Stomach (tissue), 9 donors: ENCODE data around the gene KDM2A. TPM values are rescaled to one million over a fixed set of nuclear protein-coding genes. Genes with fewer than 3 reads are reported as not detected.

Source experiments
- DNase-seq, 2 donors: peaks; one replicate each; pipeline versions ENCODE4 v3.0.0 to v3.0.0-alpha.2; 2013 to 2019
- H3K27ac ChIP-seq, 5 donors: fragments of 200-600 bp in 4 of 5; sonication (generic) in 4 of 5; one replicate each; pipeline ENCODE4 v1.5.1; 2013 to 2019; ENCODE audit warnings: mild to moderate bottlenecking in 1 of 5, moderate library complexity in 1 of 5
- H3K27me3 ChIP-seq, 3 donors: fragments of 200-600 bp; sonication (generic); one replicate each; pipeline ENCODE4 v1.5.1; 2017 to 2019; ENCODE audit warnings: mixed run types in 1 of 3
- H3K36me3 ChIP-seq, 4 donors: fragments of 200-600 bp; sonication (generic); 1 replicate in 3 of 4; 2 replicates in 1 of 4; pipeline ENCODE4 v1.5.1; 2016 to 2019
- H3K4me1 ChIP-seq, 4 donors: fragments of 200-600 bp; sonication (generic); one replicate each; pipeline ENCODE4 v1.5.1; 2016 to 2019
- H3K4me3 ChIP-seq, 4 donors: fragments of 200-600 bp; sonication (generic) in 3 of 4; one replicate each; pipeline ENCODE4 v1.5.1; 2016 to 2019; ENCODE audit warnings: mild to moderate bottlenecking in 1 of 4
- H3K9me3 ChIP-seq, 4 donors: fragments of 200-600 bp; sonication (generic); one replicate each; pipeline ENCODE4 v1.5.1; 2016 to 2019
- CTCF ChIP-seq, 7 experiments: fragments of 450-650 bp in 4 of 7; fragments of 200-600 bp in 3 of 7; sonication (generic) in 3 of 7; IDR thresholded peaks; one replicate each; pipeline ENCODE4 v1.5.1; 2016 to 2019; ENCODE audit warnings: antibody characterized with exemption in 7 of 7, control low read depth in 2 of 7, mild to moderate bottlenecking in 1 of 7
- EP300 ChIP-seq: sonication (generic); formaldehyde crosslinking; IDR thresholded peaks from one replicate; pipeline ENCODE4 v1.6.1; 2017; ENCODE audit warnings: antibody characterized with exemption
- POLR2A ChIP-seq, 4 donors: fragments of 450-650 bp; IDR thresholded peaks; one replicate each; pipeline ENCODE4 v1.6.1; 2016; ENCODE audit warnings: antibody characterized with exemption in 4 of 4, control low read depth in 2 of 4, mild to moderate bottlenecking in 1 of 4, moderate library complexity in 1 of 4
- POLR2AphosphoS5 ChIP-seq, 3 donors: sonication (generic); formaldehyde crosslinking; IDR thresholded peaks; one replicate each; pipeline ENCODE4 v1.6.1; 2016; ENCODE audit warnings: antibody characterized with exemption in 3 of 3
- WGBS, 5 donors: extraction: QIAGEN DNeasy Blood & Tissue Kit in 3 of 5; methylation state at CpG; one replicate each; pipeline versions ENCODE4 v1.1.5 to v1.1.7; 2013 to 2018; 5-methylcytosine and 5-hydroxymethylcytosine counted together
- intact Hi-C: fragments of 100-400 bp; cut with DNase I; formaldehyde crosslinking; loops from one replicate; pipeline ENCODE4 v1.15.1; 2023; ENCODE audit warnings: low total_unique reads
- polyA plus RNA-seq, 3 donors: library from polyadenylated mRNA; stranded (reverse); fragments of 200-250 nt; gene quantifications; one replicate each; pipeline ENCODE4 v1.2.3, GENCODE V29; 2013
- total RNA-seq, 5 donors: library from RNA; depleted of rRNA; stranded (reverse); fragments of >200 nt; gene quantifications; one replicate each; pipeline versions ENCODE4 v1.1.0 to v1.2.3, GENCODE V29; 2014 to 2016
- donor health status: healthy with polysubstance abuse.
- donor health status: Bipolar disorder and iron deficiency.
- donor health status: healthy.

The KDM2A gene
- total and polyA plus RNA-seq, 8 donors, result 15.4 to 125 (median 70.3) TPM

GRCh38 chr11:67280341-67280787 lies 161.3 kb downstream of the KDM2A start:
- peaks cover 66 to 80% (median 71%) of the 10 kb centered on the region in 4 donors for H3K36me3 ChIP-seq
- H3K4me3 ChIP-seq, result no peak overlapping the region
- H3K4me1 ChIP-seq, result peaks cover 38 to 88% (median 54%) of the 10 kb centered on the region in 4 donors
- peak overlapping the region in 4 of 5 donors; percentile 25 to 95 (median 91) for H3K27ac ChIP-seq
- H3K27me3 ChIP-seq, result no peaks in the 10 kb centered on the region
- TF ChIP-seq CTCF (IDR thresholded peaks at IDR 0.05) (no peak), EP300 (no peak), POLR2A (IDR thresholded peaks at IDR 0.05) (no peak), POLR2AphosphoS5 (IDR thresholded peaks at IDR 0.05) (no peak)
- intact Hi-C loops, result no loop called here
- DNase-seq, result no peak
- WGBS, 5 donors, result 74 to 86% (median 82%) methylated on average over 13 of the region's 13 CpGs
- H3K9me3 ChIP-seq, result no peaks in the 10 kb centered on the region

- Histone ChIP-seq H3K4me1 (peaks cover 32 to 88% (median 50%) of the 10 kb centered on the region in 4 donors), H3K36me3 (peaks cover 72 to 80% (median 75%) of the 10 kb centered on the region in 4 donors), H3K9me3 (no peaks in the 10 kb centered on the region), H3K4me3 (no peak overlapping the region), H3K27ac (peak overlapping the region in 3 of 5 donors; percentile 89 to 95 (median 93)), H3K27me3 (no peaks in the 10 kb centered on the region)
- intact Hi-C loops, result no loop called here
- 87 to 96% (median 94%) methylated on average over 20 to 31 of the region's 31 CpGs for WGBS, 5 donors
- no peak for DNase-seq
- TF ChIP-seq CTCF (IDR thresholded peaks at IDR 0.05) (no peak), POLR2AphosphoS5 (IDR thresholded peaks at IDR 0.05) (no peak), POLR2A (IDR thresholded peaks at IDR 0.05) (no peak), EP300 (no peak)
Measured at GRCh38 chr11:67280788-67281551, 161.9 kb downstream of the KDM2A start.

- intact Hi-C loops, result no loop called here
- H3K27me3 ChIP-seq, result no peaks in the 10 kb centered on the region
- WGBS, 5 donors, result 89 to 96% (median 91%) methylated on average over 16 to 27 of the region's 27 CpGs
- peaks cover 73 to 86% (median 82%) of the 10 kb centered on the region in 4 donors for H3K36me3 ChIP-seq
- H3K4me1 ChIP-seq, result peaks cover 25 to 88% (median 46%) of the 10 kb centered on the region in 4 donors
- TF ChIP-seq POLR2AphosphoS5 (IDR thresholded peaks at IDR 0.05), result no peak
- TF ChIP-seq CTCF (IDR thresholded peaks at IDR 0.05), result no peak
- no peak for TF ChIP-seq POLR2A (IDR thresholded peaks at IDR 0.05)
- no peak for TF ChIP-seq EP300
- H3K9me3 ChIP-seq, result no peaks in the 10 kb centered on the region
- peak overlapping the region in 3 of 5 donors; percentile 49 to 95 (median 70) for H3K27ac ChIP-seq
- no peak for DNase-seq
- H3K4me3 ChIP-seq, result no peak overlapping the region
Measured at GRCh38 chr11:67281552-67282150, 162.6 kb downstream of the KDM2A start.

- 83 to 89% (median 86%) methylated on average over 14 to 20 of the region's 20 CpGs for WGBS, 5 donors
- Histone ChIP-seq H3K27ac (peak overlapping the region in 3 of 5 donors; percentile 49 to 95 (median 70)), H3K27me3 (no peaks in the 10 kb centered on the region), H3K9me3 (no peaks in the 10 kb centered on the region), H3K4me3 (no peak overlapping the region), H3K36me3 (peaks cover 73 to 90% (median 86%) of the 10 kb centered on the region in 4 donors), H3K4me1 (peaks cover 25 to 88% (median 45%) of the 10 kb centered on the region in 4 donors)
- intact Hi-C loops, result no loop called here
- DNase-seq, result no peak
- no peak for TF ChIP-seq CTCF (IDR thresholded peaks at IDR 0.05)
- TF ChIP-seq EP300, result no peak
- no peak for TF ChIP-seq POLR2A (IDR thresholded peaks at IDR 0.05)
- TF ChIP-seq POLR2AphosphoS5 (IDR thresholded peaks at IDR 0.05), result no peak
Measured at GRCh38 chr11:67282155-67282875, 163.3 kb downstream of the KDM2A start.
